Measurements from ENCODE around the gene GRAP.

DNA sequence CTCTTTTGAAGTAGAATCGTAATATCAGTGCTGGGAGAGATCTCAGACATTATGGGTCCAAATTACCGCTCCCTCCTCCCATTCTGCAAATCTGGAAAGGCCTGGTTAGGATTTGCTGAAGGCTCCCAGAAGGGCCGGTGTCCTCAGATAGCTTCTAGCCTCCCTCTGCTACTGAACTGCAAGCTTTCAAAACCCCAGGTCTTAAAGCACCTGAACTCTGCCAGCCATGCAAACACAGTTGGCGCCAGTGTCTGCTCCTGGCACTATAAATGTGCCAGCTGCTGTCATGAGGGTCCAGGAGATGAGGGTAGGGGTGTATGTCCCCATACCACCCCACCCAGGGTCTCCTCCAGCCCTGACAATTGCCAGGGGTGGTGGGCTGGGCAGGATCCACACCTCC lies 70.6 kb downstream of the GRAP start:
- TF ChIP-seq CTCF (IDR thresholded peaks at IDR 0.05) = no peak
- TF ChIP-seq SIN3A (IDR thresholded peaks at IDR 0.05; ENCODE audit: borderline replicate concordance, insufficient read depth, low read depth, low read length) = no peak
- TF ChIP-seq POLR2AphosphoS5 (IDR thresholded peaks at IDR 0.05; ENCODE audit: low read depth, low read length) = no peak
- TF ChIP-seq, protein P1, sequence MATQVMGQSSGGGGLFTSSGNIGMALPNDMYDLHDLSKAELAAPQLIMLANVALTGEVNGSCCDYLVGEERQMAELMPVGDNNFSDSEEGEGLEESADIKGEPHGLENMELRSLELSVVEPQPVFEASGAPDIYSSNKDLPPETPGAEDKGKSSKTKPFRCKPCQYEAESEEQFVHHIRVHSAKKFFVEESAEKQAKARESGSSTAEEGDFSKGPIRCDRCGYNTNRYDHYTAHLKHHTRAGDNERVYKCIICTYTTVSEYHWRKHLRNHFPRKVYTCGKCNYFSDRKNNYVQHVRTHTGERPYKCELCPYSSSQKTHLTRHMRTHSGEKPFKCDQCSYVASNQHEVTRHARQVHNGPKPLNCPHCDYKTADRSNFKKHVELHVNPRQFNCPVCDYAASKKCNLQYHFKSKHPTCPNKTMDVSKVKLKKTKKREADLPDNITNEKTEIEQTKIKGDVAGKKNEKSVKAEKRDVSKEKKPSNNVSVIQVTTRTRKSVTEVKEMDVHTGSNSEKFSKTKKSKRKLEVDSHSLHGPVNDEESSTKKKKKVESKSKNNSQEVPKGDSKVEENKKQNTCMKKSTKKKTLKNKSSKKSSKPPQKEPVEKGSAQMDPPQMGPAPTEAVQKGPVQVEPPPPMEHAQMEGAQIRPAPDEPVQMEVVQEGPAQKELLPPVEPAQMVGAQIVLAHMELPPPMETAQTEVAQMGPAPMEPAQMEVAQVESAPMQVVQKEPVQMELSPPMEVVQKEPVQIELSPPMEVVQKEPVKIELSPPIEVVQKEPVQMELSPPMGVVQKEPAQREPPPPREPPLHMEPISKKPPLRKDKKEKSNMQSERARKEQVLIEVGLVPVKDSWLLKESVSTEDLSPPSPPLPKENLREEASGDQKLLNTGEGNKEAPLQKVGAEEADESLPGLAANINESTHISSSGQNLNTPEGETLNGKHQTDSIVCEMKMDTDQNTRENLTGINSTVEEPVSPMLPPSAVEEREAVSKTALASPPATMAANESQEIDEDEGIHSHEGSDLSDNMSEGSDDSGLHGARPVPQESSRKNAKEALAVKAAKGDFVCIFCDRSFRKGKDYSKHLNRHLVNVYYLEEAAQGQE (IDR thresholded peaks at IDR 0.05; ENCODE audit: insufficient read depth in 1 of 2, low read depth in 2 of 2, low read length in 1 of 2) = no peak

Measured in Panc1 (cell line).